Peyer's patch (tissue), 4 donors: Measurements from ENCODE around the gene PATJ. TPM values are rescaled to one million over a fixed set of nuclear protein-coding genes. Genes with fewer than 3 reads are reported as not detected.
"Not testable (repeated sequence)": the region's sequence is repeated elsewhere in the genome, so short reads cannot be mapped to it uniquely, and the experiment has no call there.

Source experiments
- DNase-seq, 3 donors: peaks; one replicate each; pipeline ENCODE4 v3.0.0-alpha.2; 2017 to 2019
- H3K27ac ChIP-seq, 4 donors: fragments of 200-600 bp; sonication (generic); one replicate each; pipeline ENCODE4 v1.5.1; 2016 to 2019
- H3K27me3 ChIP-seq, 2 donors: fragments of 200-600 bp; sonication (generic); one replicate each; pipeline ENCODE4 v1.5.1; 2019
- H3K36me3 ChIP-seq, 3 donors: fragments of 200-600 bp; sonication (generic); one replicate each; pipeline ENCODE4 v1.5.1; 2016 to 2019
- H3K4me1 ChIP-seq, 4 donors: fragments of 200-600 bp; sonication (generic); one replicate each; pipeline ENCODE4 v1.5.1; 2016 to 2019
- H3K4me3 ChIP-seq, 4 donors: fragments of 200-600 bp; sonication (generic); 1 replicate in 3 of 4; 2 replicates in 1 of 4; pipeline ENCODE4 v1.5.1; 2016 to 2019; ENCODE audit warnings: mild to moderate bottlenecking in 1 of 4
- H3K9me3 ChIP-seq, 4 donors: fragments of 200-600 bp; sonication (generic); one replicate each; pipeline ENCODE4 v1.5.1; 2016 to 2019; ENCODE audit warnings: mild to moderate bottlenecking in 1 of 4
- CTCF ChIP-seq, 6 experiments: fragments of 450-650 bp in 4 of 6; fragments of 200-600 bp in 2 of 6; sonication (generic) in 1 of 6; IDR thresholded peaks; one replicate each; pipeline ENCODE4 v1.5.1; 2017 to 2019; ENCODE audit warnings: antibody characterized with exemption in 6 of 6, mild to moderate bottlenecking in 3 of 6, moderate library complexity in 1 of 6
- POLR2A ChIP-seq, 2 donors: fragments of 450-650 bp; IDR thresholded peaks; one replicate each; pipeline ENCODE4 v1.5.1; 2017; ENCODE audit warnings: antibody characterized with exemption in 2 of 2, mild to moderate bottlenecking in 2 of 2, moderate library complexity in 2 of 2
- total RNA-seq, 4 donors: library from RNA; depleted of rRNA; stranded (reverse); fragments of >200 nt; gene quantifications; one replicate each; pipeline ENCODE4 v1.1.0, GENCODE V29; 2016

The PATJ gene
- total RNA-seq, 4 donors from 2014 or later, result 142 to 153 (median 153) TPM

DNA sequence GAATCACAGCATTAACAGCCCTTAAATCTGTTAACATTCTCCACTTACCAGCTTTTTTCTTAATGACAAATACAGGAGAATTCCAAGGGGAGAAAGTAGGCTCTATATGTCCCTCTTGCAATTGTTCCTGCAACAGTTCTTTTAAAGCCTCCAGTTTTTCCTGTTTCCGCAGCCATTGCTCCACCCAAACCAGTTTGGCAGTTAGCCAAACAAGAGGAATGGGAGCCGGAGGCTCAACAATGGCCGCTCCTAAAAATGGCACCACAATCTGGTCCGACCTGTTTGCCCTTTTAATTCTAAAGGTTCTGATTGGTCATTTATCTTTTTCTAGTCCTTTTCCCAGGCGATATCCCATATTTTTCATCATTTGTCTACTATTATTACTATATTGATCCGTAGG is 438.4 kb downstream of the PATJ start:
- DNase-seq, result peak in 1 of 3 donors; percentile 17
- H3K36me3 ChIP-seq, result no peaks in the 10 kb centered on the region
- H3K9me3 ChIP-seq, result no peaks in the 10 kb centered on the region
- no peaks in the 10 kb centered on the region for H3K27me3 ChIP-seq
- no peak overlapping the region for H3K4me3 ChIP-seq
- no peaks in the 10 kb centered on the region for H3K4me1 ChIP-seq
- no peak overlapping the region for H3K27ac ChIP-seq
- TF ChIP-seq CTCF (IDR thresholded peaks at IDR 0.05), result no peak

GRCh38 chr1:62181532-62181931 is 439.3 kb downstream of the PATJ start:
- Histone ChIP-seq H3K4me1 (no peaks in the 10 kb centered on the region), H3K27me3 (no peaks in the 10 kb centered on the region), H3K27ac (no peak overlapping the region), H3K36me3 (no peaks in the 10 kb centered on the region), H3K9me3 (no peaks in the 10 kb centered on the region), H3K4me3 (no peak overlapping the region)
- DNase-seq, result peak in 1 of 3 donors; percentile 7
- no peak for TF ChIP-seq POLR2A (IDR thresholded peaks at IDR 0.05)
- no peak for TF ChIP-seq CTCF (IDR thresholded peaks at IDR 0.05)

GRCh38 chr1:62182157-62182556 is 439.9 kb downstream of the PATJ start:
- not testable (repeated sequence) for H3K4me1 ChIP-seq
- peak in 1 of 3 donors; percentile 9 for DNase-seq

DNA sequence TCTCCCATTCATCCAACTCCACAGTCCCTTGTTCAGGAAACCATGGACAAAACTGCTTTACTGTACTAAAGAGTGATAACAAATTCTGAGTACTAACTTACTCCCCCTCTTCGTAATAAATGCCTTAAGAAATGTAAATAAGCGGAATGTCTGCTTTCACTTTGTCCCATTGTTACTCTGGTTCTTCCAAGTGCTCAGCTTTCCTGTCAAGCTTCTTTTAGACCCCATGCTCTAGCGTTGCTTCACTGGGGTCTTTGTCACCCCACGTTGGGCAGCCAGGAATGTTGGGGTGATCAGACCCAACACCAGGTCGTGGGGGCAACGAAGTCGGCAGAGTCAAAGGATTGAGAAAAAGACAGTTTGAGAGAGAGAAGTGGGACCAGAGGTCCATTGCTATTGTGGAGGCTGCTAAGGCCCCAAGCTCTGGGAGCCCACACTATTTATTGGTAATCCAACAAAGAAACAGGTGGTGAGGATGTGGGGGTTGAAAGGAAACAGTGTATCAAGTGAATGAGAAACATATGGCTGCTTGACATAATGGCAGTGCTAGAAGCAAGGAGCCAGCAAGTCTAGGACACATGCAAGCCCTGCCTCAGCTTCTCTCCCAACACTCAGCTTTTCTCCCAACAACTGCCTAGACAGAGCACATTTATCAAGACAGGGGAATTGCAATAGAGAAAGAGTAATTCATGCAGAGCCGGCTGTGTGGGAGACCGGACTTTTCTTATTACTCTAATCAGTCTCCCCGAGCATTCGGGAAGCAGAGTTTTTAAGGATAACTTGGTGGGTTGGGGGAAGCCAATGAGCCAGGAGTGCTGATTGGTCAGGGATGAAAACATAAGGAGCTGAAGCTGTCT is 441.1 kb downstream of the PATJ start:
- H3K36me3 ChIP-seq, H3K27me3 ChIP-seq, H3K4me1 ChIP-seq, H3K9me3 ChIP-seq, H3K4me3 ChIP-seq, H3K27ac ChIP-seq: not testable (repeated sequence)
- peak in 1 of 3 donors; percentile 10 for DNase-seq

More at GRCh38 chr1:62182157-62182556, 439.9 kb downstream of the PATJ start:
- not testable (repeated sequence) for H3K27me3 ChIP-seq, H3K9me3 ChIP-seq, H3K4me3 ChIP-seq, H3K27ac ChIP-seq, H3K36me3 ChIP-seq

DNA sequence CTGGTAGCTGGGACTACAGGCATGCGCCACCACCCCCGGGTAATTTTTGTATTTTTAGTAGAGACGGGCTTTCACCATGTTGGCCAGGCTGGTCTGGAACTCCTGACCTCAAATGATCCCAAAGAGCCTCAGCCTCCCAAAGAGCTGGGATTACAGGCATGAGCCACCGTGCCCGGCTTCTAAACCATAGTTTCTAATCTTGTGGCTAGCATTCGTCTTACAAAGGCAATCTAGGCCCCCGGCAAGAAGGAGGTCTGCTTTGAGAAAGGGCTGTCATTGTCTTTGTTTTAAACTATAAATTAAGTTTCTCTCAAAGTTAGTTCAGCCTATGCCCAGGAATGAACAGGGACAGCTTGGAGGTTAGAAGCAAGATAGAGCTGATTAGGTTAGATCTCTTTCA is 442.1 kb downstream of the PATJ start:
- Histone ChIP-seq H3K27ac (no peak overlapping the region), H3K36me3 (no peaks in the 10 kb centered on the region), H3K4me1 (no peaks in the 10 kb centered on the region), H3K27me3 (no peaks in the 10 kb centered on the region), H3K4me3 (no peak overlapping the region), H3K9me3 (no peaks in the 10 kb centered on the region)
- DNase-seq, result peak in 1 of 3 donors; percentile 6
- TF ChIP-seq POLR2A (IDR thresholded peaks at IDR 0.05) (no peak), CTCF (IDR thresholded peaks at IDR 0.05) (no peak)

DNA sequence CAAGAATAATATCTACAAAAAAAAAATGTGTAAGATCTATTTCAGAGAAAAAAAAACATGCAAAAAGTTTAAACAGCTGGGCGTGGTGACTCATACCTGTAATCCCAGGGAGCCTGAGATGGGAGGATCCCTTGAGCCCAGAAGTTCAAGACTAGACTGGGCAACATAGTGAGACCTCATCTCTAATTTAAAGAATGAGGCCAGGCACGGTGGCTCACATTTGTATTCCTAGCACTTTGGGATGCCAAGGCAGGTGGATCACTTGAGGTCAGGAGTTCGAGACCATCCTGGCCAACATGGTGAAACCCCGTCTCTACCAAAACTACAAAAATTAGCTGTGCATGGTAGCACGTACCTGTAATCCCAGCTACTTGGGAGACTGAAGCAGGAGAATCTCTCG is 443.0 kb downstream of the PATJ start:
- not testable (repeated sequence) for H3K36me3 ChIP-seq, H3K27me3 ChIP-seq, H3K27ac ChIP-seq, H3K9me3 ChIP-seq, H3K4me3 ChIP-seq, H3K4me1 ChIP-seq
- DNase-seq, result peak in 1 of 3 donors; percentile 5

DNA sequence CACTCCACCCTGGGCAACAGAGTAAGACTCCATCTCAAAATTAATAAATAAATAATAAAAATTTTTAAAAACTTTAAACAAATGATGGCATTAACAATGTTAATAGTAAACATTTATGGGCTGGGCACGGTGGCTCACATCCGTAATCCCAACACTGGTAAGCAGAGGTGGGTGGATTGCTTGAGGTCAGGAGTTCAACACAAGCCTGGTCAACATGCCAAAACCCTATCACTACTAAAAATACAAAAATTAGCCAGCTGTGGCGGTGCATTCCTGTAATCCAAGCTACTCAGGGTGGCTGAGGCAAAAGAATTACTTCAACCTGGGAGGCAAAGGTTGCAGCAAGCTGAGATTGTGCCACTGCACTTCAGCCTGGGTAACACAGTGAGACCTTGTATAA is 443.4 kb downstream of the PATJ start:
- no peak overlapping the region for H3K27ac ChIP-seq
- TF ChIP-seq CTCF (IDR thresholded peaks at IDR 0.05), result no peak
- TF ChIP-seq POLR2A (IDR thresholded peaks at IDR 0.05), result no peak
- no peaks in the 10 kb centered on the region for H3K4me1 ChIP-seq
- no peaks in the 10 kb centered on the region for H3K36me3 ChIP-seq
- no peaks in the 10 kb centered on the region for H3K27me3 ChIP-seq
- no peaks in the 10 kb centered on the region for H3K9me3 ChIP-seq
- no peak overlapping the region for H3K4me3 ChIP-seq
- DNase-seq, result peak in 1 of 3 donors; percentile 7
